Fibroblast of skin of left quadriceps (primary cell): ENCODE data around the gene RUNX2.

Experiments used
- DNase-seq, 2 experiments: peaks; one replicate each; pipeline ENCODE4 v3.0.0-alpha.2; 2013; ENCODE audit warnings: low read depth in 2 of 2

RUNX2 gene

GRCh38 chr6:45433533-45434380 is 105.6 kb downstream of the RUNX2 start:
- DNase-seq = no peak

- DNase-seq = no peak
Measured at GRCh38 chr6:45434381-45434700, 106.2 kb downstream of the RUNX2 start.

- DNase-seq = no peak
Measured at GRCh38 chr6:45436544-45437438, 108.7 kb downstream of the RUNX2 start.

- no peak for DNase-seq
Measured at GRCh38 chr6:45437439-45437815, 109.3 kb downstream of the RUNX2 start.

- DNase-seq = no peak
Measured at GRCh38 chr6:45438151-45438550, 110.0 kb downstream of the RUNX2 start.

- peak in 1 of 2 experiments; percentile 78 for DNase-seq
Measured at GRCh38 chr6:45438849-45439406, 110.8 kb downstream of the RUNX2 start.

GRCh38 chr6:45439459-45439858 is 111.3 kb downstream of the RUNX2 start:
- no peak for DNase-seq

- DNase-seq = no peak
Measured at GRCh38 chr6:45439861-45440388, 111.8 kb downstream of the RUNX2 start.

- DNase-seq = no peak
Measured at GRCh38 chr6:45441851-45442453, 113.8 kb downstream of the RUNX2 start.

GRCh38 chr6:45442716-45443115 is 114.6 kb downstream of the RUNX2 start:
- DNase-seq = no peak

GRCh38 chr6:45445364-45445748 is 117.2 kb downstream of the RUNX2 start:
- DNase-seq = no peak

GRCh38 chr6:45445749-45446549 is 117.8 kb downstream of the RUNX2 start:
- peak; percentile 100 for DNase-seq

GRCh38 chr6:45447005-45447404 is 118.9 kb downstream of the RUNX2 start:
- no peak for DNase-seq

GRCh38 chr6:45447716-45448115 is 119.6 kb downstream of the RUNX2 start:
- DNase-seq = no peak

- DNase-seq = no peak
Measured at GRCh38 chr6:45448417-45449389, 120.6 kb downstream of the RUNX2 start.

GRCh38 chr6:45450132-45450531 is 122.0 kb downstream of the RUNX2 start:
- DNase-seq = no peak

- DNase-seq = no peak
Measured at GRCh38 chr6:45450831-45451230, 122.7 kb downstream of the RUNX2 start.

GRCh38 chr6:45454008-45454911 is 126.1 kb downstream of the RUNX2 start:
- DNase-seq = no peak

GRCh38 chr6:45455408-45455807 is 127.3 kb downstream of the RUNX2 start:
- no peak for DNase-seq
